K562 (cell line): ENCODE data around the gene FBXO8. TPM values are rescaled to one million over a fixed set of nuclear protein-coding genes. Genes with fewer than 3 reads are reported as not detected.

ENCODE experiments used
- C11orf30 ChIP-seq: fragments of 450-650 bp; IDR thresholded peaks from 2 replicates; pipeline ENCODE4 v1.6.1; 2016; ENCODE audit warnings: low read depth, mild to moderate bottlenecking
- CREB3 ChIP-seq: fragments of 450-650 bp; conservative IDR thresholded peaks from 2 replicates; pipeline ENCODE4 v1.6.1; 2016; ENCODE audit warnings: missing genetic modification characterization, low read depth, mild to moderate bottlenecking, missing compliant biosample characterization, moderate library complexity
- CREM ChIP-seq: IDR thresholded peaks from 2 replicates; pipeline ENCODE4 v1.6.1; 2014; ENCODE audit warnings: antibody characterized with exemption, low read depth
- FOXJ2 ChIP-seq: fragments of 200-800 bp; sonication (Bioruptor generic); IDR thresholded peaks from 2 replicates; pipeline ENCODE4 v1.6.1; 2016; ENCODE audit warnings: missing genetic modification characterization, missing compliant biosample characterization
- HDAC8 ChIP-seq: fragments of 450-650 bp; IDR thresholded peaks from 2 replicates; pipeline ENCODE4 v1.6.1; 2016; ENCODE audit warnings: mild to moderate bottlenecking, missing genetic modification characterization, moderate library complexity, missing compliant biosample characterization
- IRF2 ChIP-seq: sonication (generic); formaldehyde crosslinking; IDR thresholded peaks from 2 replicates; pipeline ENCODE4 v1.8.1; 2022; ENCODE audit warnings: mild to moderate bottlenecking, missing genetic modification reagents
- LCOR ChIP-seq: sonication (generic); formaldehyde crosslinking; IDR thresholded peaks from 2 replicates; pipeline ENCODE4 v1.8.0; 2022; ENCODE audit warnings: mild to moderate bottlenecking, missing genetic modification reagents
- POLR2A ChIP-seq: fragments of 450-650 bp; conservative IDR thresholded peaks from 2 replicates; pipeline ENCODE4 v1.6.1; 2016
- RB1 ChIP-seq: fragments of 450-650 bp; IDR thresholded peaks from 2 replicates; pipeline ENCODE4 v1.6.1; 2017; ENCODE audit warnings: low read depth, mild to moderate bottlenecking
- TAF1 ChIP-seq: IDR thresholded peaks from 2 replicates; pipeline ENCODE4 v1.6.1; 2011; ENCODE audit warnings: mild to moderate bottlenecking, low read length, moderate library complexity; ENCODE audit not compliant: insufficient read depth, control insufficient read depth, severe bottlenecking; ENCODE audit errors: extremely low read depth
- TAF9B ChIP-seq: fragments of 450-650 bp; IDR thresholded peaks from 2 replicates; pipeline ENCODE4 v1.6.1; 2018; ENCODE audit warnings: mild to moderate bottlenecking; ENCODE audit not compliant: partially characterized antibody
- UBTF ChIP-seq, 2 experiments: IDR thresholded peaks; 2 replicates each; pipeline ENCODE4 v1.6.1; 2012; ENCODE audit warnings: improper control_type of control experiment in 2 of 2, low read depth in 2 of 2, low read length in 2 of 2, borderline replicate concordance in 1 of 2
- XRCC4 ChIP-seq: IDR thresholded peaks from one replicate; pipeline ENCODE4 v1.6.1; 2011; ENCODE audit not compliant: insufficient read depth, insufficient read length; ENCODE audit errors: extremely low read depth
- ZBTB1 ChIP-seq: sonication (generic); formaldehyde crosslinking; IDR thresholded peaks from 2 replicates; pipeline ENCODE4 v1.8.1; 2023; ENCODE audit warnings: missing genetic modification reagents, low read depth, mild to moderate bottlenecking, borderline replicate concordance
- ZNF175 ChIP-seq: fragments of 200-800 bp; sonication (Bioruptor generic); IDR thresholded peaks from 2 replicates; pipeline ENCODE4 v1.6.1; 2016; ENCODE audit warnings: low read depth, mild to moderate bottlenecking, missing genetic modification characterization, missing compliant biosample characterization
- ZNF224 ChIP-seq: sonication (generic); formaldehyde crosslinking; IDR thresholded peaks from 2 replicates; pipeline ENCODE4 v1.8.0; 2022; ENCODE audit warnings: mild to moderate bottlenecking, missing genetic modification reagents
- ZNF263 ChIP-seq: sonication (generic); formaldehyde crosslinking; IDR thresholded peaks from 2 replicates; pipeline ENCODE4 v1.8.0; 2022; ENCODE audit warnings: mild to moderate bottlenecking, missing genetic modification reagents, borderline replicate concordance
- polyA plus RNA-seq, 8 experiments: library from polyadenylated mRNA; depleted of rRNA in 4 of 8; stranded (reverse) in 5 of 8; unstranded in 3 of 8; fragments of >200 nt; fragmentation: Nextera tagmentation in 2 of 8; fragmentation: Illumina TruSeq in 1 of 8; extraction: Ambion mirVana in 2 of 8; extraction: Trizol in 1 of 8; gene quantifications; 2 replicates each; pipeline versions ENCODE4 v1.2.1 to v1.2.3, GENCODE V29; 2011 to 2014; ENCODE audit warnings: inconsistent platforms in 1 of 8, missing spikeins in 1 of 8
- total RNA-seq, 7 experiments: library from RNA; depleted of rRNA in 6 of 7; stranded (reverse); fragments of >200 nt in 6 of 7; fragmentation: Illumina TruSeq in 2 of 7; extraction: Trizol in 2 of 7; gene quantifications; 2 replicates each; pipeline versions ENCODE4 v1.2.1 to v1.2.3, GENCODE V29; 2011 to 2021; ENCODE audit warnings: low replicate concordance in 1 of 7
- TF ChIP-seq, protein P1 (sequence below): sonication (generic); formaldehyde crosslinking; IDR thresholded peaks from 2 replicates; pipeline ENCODE4 v1.8.0; 2022; ENCODE audit warnings: mild to moderate bottlenecking, missing genetic modification reagents
- TF ChIP-seq, protein P2 (sequence below): IDR thresholded peaks from 3 replicates; pipeline ENCODE4 v1.6.1; 2011; ENCODE audit warnings: borderline replicate concordance, mild to moderate bottlenecking; ENCODE audit not compliant: insufficient read length, insufficient read depth

Gene FBXO8
- total and polyA plus RNA-seq, 9 of the 15 experiments (the other 6 are each of a cell fraction or from before 2014, with no cell fraction given): 12.9 to 27.1 (median 14.8) TPM

GRCh38 chr4:174283507-174284471 lies at the start of gene FBXO8, which contains the start of gene CEP44 (continued):
- TF ChIP-seq UBTF (IDR thresholded peaks at IDR 0.05; ENCODE audit: borderline replicate concordance in 1 of 2, low read depth in 2 of 2, low read length in 2 of 2) (peak in 1 of 2 experiments; percentile 18; a peak in 1 of 4 replicates), LCOR (CRISPR knock-in tag) (peak; percentile 68; the same call in 1 of the 2 replicates), TAF1 (peak; percentile 86), RB1 (peak; percentile 42), HDAC8 (tag) (0 out of 2 replicates have a peak, but pooled peaks have one; percentile 25), POLR2A (peak; percentile 89), C11orf30 (peak; percentile 96), XRCC4 (no peak), ZNF263 (CRISPR knock-in tag) (peak; percentile 44; the same call in 1 of the 2 replicates), FOXJ2 (0 out of 2 replicates have a peak, but pooled peaks have one; percentile 72), CREB3 (peak; percentile 77; the same call in 1 of the 2 replicates), IRF2 (no peak), ZBTB1 (CRISPR knock-in tag) (peak; percentile 98), TAF9B (peak; percentile 88), ZNF224 (0 out of 2 replicates have a peak, but pooled peaks have one; percentile 12), CREM (peak; percentile 97), ZNF175 (CRISPR knock-in tag) (no peak)
- TF ChIP-seq, protein P1, sequence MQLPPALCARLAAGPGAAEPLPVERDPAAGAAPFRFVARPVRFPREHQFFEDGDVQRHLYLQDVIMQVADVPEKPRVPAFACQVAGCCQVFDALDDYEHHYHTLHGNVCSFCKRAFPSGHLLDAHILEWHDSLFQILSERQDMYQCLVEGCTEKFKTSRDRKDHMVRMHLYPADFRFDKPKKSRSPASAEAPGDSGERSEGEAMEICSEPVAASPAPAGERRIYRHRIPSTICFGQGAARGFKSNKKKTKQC: peak; percentile 59; the same call in 1 of the 2 replicates
- TF ChIP-seq, protein P2, sequence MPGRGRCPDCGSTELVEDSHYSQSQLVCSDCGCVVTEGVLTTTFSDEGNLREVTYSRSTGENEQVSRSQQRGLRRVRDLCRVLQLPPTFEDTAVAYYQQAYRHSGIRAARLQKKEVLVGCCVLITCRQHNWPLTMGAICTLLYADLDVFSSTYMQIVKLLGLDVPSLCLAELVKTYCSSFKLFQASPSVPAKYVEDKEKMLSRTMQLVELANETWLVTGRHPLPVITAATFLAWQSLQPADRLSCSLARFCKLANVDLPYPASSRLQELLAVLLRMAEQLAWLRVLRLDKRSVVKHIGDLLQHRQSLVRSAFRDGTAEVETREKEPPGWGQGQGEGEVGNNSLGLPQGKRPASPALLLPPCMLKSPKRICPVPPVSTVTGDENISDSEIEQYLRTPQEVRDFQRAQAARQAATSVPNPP: no peak
